ENCODE data around the gene TYW5. TPM values are rescaled to one million over a fixed set of nuclear protein-coding genes. Genes with fewer than 3 reads are reported as not detected.

Gene TYW5, protein sequence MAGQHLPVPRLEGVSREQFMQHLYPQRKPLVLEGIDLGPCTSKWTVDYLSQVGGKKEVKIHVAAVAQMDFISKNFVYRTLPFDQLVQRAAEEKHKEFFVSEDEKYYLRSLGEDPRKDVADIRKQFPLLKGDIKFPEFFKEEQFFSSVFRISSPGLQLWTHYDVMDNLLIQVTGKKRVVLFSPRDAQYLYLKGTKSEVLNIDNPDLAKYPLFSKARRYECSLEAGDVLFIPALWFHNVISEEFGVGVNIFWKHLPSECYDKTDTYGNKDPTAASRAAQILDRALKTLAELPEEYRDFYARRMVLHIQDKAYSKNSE
- 6.2 and 8.2 TPM in 2 replicates for total RNA-seq
- polyA plus RNA-seq (2012): 4.4 TPM

DNA sequence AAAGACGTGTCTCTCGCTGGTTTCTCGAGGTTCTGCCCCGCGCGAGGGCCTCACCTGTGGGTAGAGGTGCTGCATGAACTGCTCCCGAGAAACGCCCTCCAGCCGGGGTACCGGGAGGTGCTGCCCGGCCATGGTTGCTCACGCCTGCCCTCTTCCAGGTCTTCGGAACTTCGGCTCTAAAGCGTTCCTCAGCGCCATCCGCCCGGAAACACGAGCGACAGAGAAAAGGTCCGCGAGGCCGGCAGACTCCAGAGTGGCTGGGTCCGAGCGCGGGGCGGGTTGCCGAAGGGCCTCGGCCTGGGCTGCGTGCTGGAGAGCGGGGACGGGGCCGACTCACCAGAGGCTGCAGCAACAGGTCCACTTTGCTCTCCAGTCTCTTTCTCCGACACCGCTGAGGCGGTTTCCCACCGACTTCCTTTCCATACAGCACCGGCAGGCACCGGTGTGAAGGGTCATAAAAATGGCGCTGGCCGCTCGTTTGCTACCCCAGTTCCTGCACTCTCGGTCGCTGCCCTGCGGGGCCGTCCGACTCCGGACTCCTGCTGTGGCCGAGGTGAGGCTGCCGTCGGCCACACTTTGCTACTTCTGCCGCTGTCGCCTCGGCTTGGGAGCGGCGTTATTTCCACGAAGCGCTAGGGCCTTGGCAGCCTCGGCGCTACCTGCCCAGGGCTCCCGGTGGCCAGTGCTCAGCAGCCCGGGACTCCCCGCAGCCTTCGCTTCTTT, at the start of gene TYW5, which contains the start of gene MAIP1:
Gene TYW5, minus strand, starts transcription at position 153 of the 723 bp plus-strand sequence. Its CDS starts 21 bp downstream, at position 132.
Gene MAIP1, plus strand, starts transcription at position 244 of the 723 bp plus-strand sequence. Its CDS starts 217 bp downstream, at position 461.
- peak; percentile 89 for DNase-seq (ENCODE audit: low read depth)

DNA sequence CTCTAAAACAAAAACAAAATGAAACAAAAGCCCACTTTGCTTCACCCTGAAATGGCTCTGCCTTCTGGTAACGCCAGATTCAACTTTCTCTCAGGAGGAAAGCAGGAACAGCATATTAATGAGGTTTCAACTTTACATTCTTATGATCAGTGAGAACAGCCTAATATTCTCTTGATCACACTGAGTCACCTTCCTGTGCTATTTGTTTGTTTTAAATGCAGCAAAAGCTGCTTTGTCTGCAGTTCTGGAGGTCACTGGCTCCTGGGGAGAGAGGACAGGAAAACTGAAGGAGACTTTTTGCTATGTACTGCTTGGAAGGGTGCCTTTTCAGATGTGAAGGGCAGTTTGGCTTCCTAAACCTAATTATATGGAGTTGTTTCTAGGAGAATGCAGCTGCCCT, 48.2 kb upstream of the TYW5 start:
- DNase-seq (ENCODE audit: low read depth): no peak

DNA sequence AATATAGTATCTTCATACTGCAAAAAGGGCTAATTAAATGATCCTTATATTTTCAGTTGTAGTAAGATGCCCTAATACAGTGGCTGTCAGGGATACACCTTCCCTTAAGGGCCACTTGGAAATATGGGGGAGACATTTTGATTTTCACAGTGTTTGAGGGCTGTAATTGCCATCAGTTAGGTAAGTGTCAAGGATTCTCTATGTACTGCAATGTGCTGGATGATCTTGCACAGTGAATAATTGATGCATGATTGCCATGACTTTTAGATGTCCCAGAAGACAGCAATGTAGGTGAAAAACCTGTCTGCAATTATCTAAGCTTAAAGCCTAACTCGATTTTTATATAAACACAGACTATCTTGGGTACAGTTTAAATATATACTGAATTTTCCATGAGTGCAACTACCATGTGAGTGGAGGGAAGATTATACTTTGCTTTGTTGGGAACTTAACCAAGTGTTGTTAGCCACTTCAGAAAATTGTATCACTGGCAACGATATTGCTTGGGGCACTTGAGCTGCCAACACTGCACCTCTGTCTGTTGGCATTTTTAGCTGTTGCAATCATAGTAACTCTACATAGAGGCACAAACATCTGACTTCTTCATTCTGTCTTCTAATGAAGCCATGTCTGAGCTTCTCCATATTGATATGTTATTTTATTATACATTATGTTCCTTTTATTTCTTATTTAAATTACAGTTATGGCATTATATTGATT, 45.3 kb upstream of the TYW5 start:
- DNase-seq (ENCODE audit: low read depth): no peak

DNA sequence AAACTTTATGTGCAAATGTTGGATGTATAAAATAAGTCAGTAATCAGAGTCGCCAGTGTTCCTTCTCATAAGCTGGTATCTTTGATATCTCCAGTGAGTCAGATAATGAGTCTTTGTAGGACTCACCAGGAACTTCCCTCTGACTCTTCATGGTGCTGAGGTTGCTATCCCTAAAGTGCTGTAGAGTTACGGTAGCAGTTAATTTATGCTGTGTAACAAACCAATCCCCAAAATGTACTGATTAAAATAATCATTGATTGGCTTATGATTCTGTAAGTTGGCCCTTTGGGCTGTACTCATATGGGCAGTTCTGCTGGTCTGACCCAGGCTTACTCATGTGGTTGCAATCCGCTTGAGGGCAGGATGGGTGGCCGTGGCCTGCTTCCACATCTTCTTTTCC, 43.9 kb upstream of the TYW5 start:
- no peak for DNase-seq (ENCODE audit: low read depth)

DNA sequence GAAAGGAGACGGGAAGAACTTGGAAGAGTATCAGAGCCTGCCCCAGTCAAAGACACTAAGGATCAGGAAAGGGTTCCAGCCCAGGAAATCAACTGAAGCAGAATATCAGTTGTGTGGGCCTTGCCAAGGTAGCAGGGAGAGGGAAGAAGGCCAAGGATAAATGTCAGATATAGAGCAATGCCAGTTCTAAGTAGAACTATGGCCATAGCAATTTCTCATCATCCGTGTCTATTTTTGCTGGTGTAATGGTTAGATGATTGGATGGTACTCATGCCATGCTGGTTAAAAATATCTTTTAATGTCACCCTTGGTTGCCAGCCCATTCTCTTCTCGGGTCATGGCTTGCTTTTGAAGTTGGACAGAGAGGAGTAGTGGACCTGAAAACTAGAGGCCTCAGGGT, 42.0 kb upstream of the TYW5 start:
- peak; percentile 57 for DNase-seq (ENCODE audit: low read depth)

DNA sequence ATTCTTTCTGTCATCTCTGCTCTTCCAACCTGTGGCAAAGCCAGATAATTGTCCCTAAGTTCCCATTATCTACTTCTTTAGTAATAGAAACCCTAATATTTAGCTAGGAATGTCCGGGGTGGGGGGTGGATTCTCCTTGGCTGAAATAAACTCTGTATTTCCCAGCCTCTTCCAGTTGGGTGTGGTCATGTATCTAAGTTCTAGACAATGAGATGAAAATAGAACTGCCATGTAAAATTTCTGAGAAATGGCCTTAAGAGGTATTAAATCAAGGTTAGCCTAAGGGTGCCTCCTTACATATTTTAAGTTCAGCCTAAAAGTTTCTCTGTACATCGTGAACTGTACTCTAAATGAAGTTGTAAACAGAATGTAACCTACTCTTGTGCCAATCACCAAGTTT, 39.6 kb upstream of the TYW5 start:
- DNase-seq (ENCODE audit: low read depth): no peak

DNA sequence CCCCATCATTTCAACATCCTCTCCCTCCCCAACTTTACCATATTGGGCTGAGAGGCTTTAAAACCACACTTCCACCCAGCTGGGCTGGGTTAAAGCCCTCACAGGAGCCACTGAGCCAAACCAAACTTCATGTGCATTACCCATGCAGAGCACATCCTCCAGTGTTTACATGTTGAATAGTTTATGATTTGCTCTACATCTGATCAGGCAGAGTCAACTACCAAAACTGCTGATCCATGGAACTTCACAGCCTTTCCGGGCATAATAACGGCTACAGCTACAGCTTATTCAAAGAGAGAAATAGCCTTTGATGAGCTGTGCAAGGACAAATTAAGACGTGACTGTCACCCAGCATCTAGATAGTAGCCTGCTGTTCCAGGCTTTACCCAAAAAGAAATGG, 39.1 kb upstream of the TYW5 start:
- no peak for DNase-seq (ENCODE audit: low read depth)

DNA sequence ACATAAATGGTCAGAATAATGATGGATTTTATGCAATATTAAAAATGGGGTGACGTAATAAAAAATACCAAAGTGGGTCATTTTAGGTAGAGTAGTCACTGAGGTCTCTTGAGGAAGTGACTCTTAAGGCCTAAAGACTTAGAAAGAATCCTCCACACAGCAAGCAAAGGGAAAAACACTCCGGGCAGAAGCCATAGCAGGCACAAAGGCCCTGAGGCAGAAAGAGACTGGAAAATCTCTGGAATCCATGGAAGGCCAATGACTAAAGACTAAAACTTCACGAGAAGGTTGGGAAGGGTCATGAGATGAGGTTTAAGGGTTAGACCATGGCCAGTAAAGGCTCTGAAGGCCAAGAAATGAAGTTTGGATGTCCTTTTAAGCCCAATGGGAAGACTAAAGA, 37.0 kb upstream of the TYW5 start:
- DNase-seq (ENCODE audit: low read depth): no peak

DNA sequence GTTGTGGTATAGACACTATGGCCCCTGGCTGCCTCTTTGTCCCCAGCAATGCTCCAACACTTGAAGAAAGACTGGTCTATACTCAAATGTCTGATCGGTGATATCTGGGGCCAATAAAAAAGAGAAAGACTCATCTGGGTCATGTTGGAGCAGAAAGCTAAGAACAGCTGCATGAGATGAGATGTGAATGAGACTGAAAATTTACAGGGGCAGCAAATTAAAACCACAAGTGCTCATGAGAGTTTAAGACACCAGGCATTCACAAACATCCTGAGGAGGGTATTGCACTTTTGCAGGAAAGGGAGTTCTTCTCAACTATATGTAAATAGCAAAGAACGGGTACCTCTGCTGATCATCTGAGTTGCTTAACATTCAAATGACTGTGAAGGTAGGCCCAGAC, 36.4 kb upstream of the TYW5 start:
- DNase-seq (ENCODE audit: low read depth): peak; percentile 35

DNA sequence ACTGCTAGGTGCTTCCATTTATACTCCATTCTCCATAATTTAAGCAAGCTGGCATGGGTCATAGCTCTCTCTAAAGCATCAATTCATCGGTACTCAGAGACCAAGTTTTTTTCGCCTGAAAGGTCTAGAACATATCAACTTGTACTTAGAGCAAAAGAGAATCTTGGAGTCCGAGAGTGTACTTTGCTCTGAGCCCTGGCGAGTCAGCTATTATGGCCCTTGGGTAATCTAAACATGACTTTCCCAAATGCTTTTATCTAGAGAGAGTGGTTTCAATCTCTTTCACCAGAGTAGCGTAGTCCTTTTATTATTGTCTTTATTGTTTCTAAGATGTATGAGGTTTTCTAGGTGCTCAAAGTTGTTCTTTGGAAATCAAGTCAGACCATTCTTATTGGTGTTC, 34.5 kb upstream of the TYW5 start:
- no peak for DNase-seq (ENCODE audit: low read depth)

DNA sequence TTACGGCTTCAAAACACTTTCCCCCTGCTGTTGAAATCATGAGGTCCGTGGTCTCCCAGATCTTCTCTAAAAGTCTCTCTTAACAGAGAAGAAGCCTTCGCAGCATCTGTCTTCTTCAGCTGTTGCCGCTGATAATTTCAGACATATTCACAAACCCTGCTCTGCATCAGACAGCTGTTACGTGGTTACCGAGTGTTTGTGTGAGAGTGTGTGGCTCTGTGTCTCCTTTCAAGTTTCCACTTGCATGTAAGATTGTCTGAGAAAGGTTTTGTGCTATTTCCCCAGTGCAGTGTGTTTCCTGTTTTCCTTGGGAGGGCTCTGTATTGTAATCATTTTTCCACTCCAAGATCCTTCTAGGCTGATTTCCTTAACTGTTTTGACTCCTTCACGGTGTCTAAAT, 32.9 kb upstream of the TYW5 start:
- DNase-seq (ENCODE audit: low read depth): peak; percentile 98

DNA sequence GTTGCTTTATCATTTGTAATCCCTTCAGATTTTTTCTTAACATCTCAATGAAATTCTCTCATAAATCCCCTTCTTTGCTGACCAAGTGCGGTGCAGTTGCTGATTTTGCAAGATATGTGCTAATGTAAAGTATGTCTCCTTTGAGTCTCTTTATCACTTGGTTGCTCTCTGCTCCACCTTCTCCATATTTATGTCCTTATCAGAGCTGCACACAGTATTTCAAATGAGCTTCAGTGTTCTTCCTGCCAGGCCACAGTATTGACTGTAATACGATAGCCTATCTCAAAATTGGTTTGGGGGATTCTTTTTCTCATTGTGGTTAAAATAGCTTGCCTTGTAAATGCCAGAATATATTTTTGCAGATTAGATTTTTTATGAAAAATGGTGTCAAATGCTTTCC, 32.3 kb upstream of the TYW5 start:
- DNase-seq (ENCODE audit: low read depth): peak; percentile 71

DNA sequence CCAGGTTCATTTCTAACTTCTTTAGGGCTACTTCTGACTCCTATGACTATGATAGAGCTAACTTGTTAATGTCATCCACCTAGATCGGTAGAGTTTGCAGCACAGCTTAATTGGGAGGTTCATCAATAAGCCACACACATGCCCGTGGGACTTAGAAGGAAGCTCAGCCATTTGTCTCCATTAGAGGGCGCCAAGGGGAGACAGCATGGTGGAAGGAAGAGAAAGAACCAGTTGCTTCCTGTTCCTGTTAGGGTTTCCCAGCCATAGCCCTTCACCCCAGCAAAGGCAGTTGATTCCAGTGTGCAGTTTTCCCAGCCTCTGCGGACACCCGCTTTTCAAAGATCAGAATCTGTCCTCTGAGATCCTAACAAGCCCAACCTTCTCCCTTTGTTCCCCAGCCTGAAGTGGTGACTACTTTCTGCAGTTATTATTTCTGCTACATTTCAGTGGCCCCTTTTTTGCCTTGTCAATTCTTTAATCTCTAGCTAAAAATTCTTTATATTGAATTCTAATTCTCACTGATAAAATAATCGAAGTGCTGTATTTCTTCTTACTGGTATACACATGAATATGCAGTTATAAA, 30.4 kb upstream of the TYW5 start:
- DNase-seq (ENCODE audit: low read depth): peak; percentile 87

DNA sequence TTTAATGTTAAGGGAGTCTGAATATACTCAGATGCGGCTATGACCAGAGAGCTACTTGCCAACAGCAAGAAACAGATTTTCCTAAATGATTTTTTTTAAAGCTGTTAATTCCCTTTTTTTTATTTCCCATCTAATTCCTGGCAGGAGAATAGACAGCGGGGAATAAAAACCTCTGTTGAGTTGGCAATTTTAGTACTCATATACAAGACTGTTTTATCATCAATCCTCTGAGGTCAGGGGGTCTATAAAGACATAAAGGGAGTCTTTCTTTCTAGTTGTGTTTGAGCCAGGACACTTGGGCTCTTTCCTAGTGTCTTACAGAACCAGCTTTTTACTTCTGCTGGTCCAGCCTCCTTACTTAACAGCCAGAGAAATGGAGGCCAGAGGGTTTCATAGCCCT, 29.5 kb upstream of the TYW5 start:
- no peak for DNase-seq (ENCODE audit: low read depth)

DNA sequence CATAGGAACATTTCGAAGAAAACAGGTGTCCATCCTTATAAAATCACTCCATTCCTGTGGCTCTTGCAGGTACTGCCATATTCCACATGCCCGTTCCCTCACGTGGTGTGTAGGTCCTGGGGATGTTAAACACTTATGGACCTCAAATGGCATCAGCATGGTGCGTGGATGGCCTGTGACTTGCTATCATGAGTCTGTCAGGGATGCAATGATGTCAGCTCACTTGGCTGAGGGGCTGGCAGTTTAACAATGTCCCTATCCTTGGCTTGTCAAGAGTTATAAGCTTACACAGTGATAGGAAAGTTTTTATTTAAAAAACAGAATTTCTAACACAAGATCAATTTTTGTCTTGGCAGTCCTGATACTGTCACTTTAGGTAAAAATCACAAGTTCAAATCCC, 28.9 kb upstream of the TYW5 start:
- no peak for DNase-seq (ENCODE audit: low read depth)

DNA sequence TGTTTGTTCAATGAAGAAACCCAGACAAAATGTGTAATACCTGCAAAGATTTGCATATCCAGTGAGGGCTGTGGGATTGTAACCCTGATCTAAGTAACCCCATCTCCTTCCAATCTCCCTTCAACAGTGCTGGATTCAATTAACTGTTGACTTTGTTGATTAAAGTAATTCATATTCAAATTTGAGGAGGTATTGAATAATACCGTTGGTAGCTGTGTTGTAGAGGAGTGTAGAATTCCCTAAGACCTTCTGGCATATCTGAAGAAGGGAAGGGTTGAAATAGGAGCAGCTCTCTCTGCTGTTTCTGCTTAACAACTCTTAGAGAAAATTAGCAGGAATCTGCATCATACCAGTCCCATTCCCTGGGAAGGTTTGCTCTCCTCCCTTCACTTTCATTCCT, 28.2 kb upstream of the TYW5 start:
- DNase-seq (ENCODE audit: low read depth): no peak

DNA sequence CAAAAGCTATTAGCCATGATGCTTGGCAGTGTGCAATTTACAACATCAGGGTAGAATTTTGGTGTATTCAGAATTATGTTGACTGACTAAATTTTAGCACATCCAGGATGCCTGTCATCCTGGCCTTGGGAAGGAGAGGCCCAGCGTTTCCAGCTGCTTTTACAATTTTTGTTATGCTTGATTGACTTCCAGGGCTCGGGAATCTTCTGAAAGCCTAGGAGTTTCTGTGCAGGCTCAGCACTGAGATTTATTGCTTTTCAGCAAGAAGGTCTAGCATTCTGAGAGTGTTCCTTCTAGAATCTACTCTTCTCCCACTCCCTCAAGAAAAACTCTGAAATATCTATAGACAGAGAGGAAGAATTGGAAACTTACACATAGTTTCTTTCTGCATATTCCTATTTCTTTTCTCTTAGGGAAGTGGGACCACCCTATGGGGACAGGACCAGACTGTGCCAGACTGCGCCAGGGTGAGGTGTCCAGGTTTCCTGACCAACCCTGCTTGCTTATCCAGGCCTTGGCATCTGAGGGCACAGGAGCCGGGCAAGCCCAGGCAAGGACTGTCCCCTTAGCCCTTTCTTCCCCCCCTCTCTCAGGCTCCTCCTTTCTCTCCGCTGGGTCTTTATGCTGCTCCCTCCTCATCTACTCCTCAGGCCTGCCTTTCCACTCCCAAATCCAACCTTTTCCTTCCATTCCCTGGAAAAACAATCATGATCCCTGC, 27.0 kb upstream of the TYW5 start:
- DNase-seq (ENCODE audit: low read depth): no peak

DNA sequence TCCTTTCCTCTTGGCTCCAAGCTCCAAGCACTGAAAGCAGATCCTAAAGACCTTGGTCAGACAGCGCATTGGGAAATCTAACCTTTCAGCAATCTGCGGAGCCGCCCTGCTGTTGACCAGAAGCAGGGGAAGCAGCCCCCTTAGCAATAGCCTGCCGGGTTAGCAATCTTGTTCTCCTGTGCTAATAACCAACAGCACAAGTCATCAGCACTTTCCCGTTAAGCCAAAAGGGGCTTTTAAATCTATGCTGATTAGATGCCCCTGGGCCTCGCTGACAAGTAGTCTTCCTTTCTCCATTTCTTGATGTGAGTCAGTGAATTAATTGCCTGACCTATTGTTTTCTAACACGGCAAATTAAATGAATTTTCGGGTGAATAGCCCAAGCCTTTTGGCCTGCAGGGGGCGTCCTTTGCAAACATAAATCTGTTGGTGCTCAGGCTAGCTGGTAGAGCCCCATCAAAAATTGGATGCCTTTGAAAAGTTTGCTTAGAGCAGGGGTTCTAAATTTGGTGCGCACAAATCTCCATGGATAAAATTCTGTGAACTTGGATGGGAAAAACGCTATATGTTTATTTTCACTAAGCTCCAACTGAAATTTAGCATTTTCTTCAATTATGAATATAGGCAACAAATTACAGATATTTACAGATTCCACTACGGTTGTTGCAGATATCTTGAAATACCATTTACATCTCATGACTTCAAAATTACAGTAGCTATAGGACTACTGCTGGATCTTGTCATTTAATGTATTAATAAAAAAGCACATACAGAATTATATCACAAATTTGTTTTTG, 24.7 kb upstream of the TYW5 start:
- peak; percentile 92 for DNase-seq (ENCODE audit: low read depth)

DNA sequence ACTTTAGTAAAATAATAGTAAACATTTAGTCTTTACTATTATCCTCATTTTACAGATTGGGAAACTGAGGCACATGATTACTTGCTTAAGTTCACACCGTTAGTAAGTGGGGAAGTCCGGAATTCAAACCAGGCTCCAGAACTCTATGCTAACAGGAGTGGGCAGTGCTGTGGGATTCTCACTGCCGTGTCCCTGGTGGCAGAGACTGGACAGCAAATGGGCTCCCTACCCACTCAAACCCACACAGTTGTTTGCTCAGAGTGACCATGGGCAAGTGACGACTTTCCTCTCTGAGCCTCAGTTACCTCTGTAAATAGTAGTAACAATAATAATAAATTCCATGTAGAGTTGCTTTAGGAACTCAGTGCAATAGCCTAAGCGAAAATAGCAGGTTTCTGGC, 24.1 kb upstream of the TYW5 start:
- DNase-seq (ENCODE audit: low read depth): no peak

DNA sequence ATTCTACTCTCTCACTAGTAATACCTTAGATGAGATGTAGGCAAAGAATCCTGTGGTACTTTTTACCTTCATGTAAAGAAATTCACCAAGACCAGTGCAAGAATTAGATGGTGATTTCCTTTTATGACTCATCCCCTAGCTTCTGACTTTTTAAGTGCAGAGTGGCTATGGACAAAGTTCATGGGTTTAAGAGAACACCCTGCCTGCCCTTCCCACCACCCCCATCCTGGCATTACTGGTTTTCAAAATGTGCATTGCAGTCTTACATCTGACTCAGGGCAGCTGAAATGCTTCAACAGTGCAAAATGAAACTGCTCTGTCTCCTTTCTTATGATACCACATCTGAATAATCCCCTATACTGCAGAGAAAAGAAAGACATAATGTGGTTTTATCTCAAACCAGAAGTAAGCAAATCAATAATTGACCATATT, 22.7 kb upstream of the TYW5 start:
- DNase-seq (ENCODE audit: low read depth): peak; percentile 56

Data from myocyte (in vitro differentiated cells).